ENCODE results near the gene DDX60.
"Not testable (repeated sequence)": the region's sequence is repeated elsewhere in the genome, so short reads cannot be mapped to it uniquely, and the experiment has no call there.

The DDX60 gene

DNA sequence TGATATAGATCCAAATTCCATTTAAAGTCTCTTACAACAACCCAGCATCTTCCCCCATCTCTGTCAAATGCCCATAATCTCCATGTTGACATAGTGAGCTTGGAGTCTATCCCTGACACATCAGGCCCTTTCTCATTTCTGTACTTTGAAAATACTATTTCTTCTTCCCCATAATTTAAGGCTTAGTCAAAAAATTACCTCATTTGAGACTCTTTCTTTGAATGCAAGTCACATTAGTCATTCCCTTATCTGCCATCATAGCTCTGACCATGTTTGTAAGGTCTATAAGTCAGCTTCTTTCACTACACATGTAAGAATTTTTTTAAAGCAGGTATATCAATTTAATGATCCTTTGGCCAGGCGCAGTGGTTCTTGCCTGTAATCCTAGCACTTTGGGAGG is 99.9 kb downstream of the DDX60 start:
- Mint-ChIP-seq H3K36me3 (ENCODE audit: low read depth) (peaks cover 33% of the 10 kb centered on the region), H3K4me1 (ENCODE audit: low read depth) (no peaks in the 10 kb centered on the region), H3K9me3 (peaks cover 8% of the 10 kb centered on the region), H3K27me3 (no peaks in the 10 kb centered on the region), H3K27ac (no peak overlapping the region), H3K4me3 (no peak overlapping the region)
- intact Hi-C loops (cut with micrococcal nuclease): no loop called here

GRCh38 chr4:168213511-168213910 is 105.0 kb downstream of the DDX60 start:
- H3K27me3 Mint-ChIP-seq; intact Hi-C loops (cut with micrococcal nuclease); H3K4me3 Mint-ChIP-seq; H3K9me3 Mint-ChIP-seq; H3K27ac Mint-ChIP-seq; H3K4me1 Mint-ChIP-seq (ENCODE audit: low read depth): not testable (repeated sequence)
- H3K36me3 Mint-ChIP-seq (ENCODE audit: low read depth): peaks cover 15% of the 10 kb centered on the region

GRCh38 chr4:168212656-168213055 is 105.9 kb downstream of the DDX60 start:
- H3K36me3 Mint-ChIP-seq (ENCODE audit: low read depth): peaks cover 6% of the 10 kb centered on the region
- no peaks in the 10 kb centered on the region for H3K4me1 Mint-ChIP-seq (ENCODE audit: low read depth)
- H3K9me3 Mint-ChIP-seq: peaks cover 8% of the 10 kb centered on the region
- intact Hi-C loops (cut with micrococcal nuclease): no loop called here
- no peaks in the 10 kb centered on the region for H3K27me3 Mint-ChIP-seq
- no peak overlapping the region for H3K27ac Mint-ChIP-seq
- no peak overlapping the region for H3K4me3 Mint-ChIP-seq

GRCh38 chr4:168208957-168209614 is 109.5 kb downstream of the DDX60 start:
- Mint-ChIP-seq H3K4me1 (ENCODE audit: low read depth) (no peaks in the 10 kb centered on the region), H3K27ac (no peak overlapping the region)

GRCh38 chr4:168203233-168203911 is 115.2 kb downstream of the DDX60 start:
- no peaks in the 10 kb centered on the region for H3K36me3 Mint-ChIP-seq (ENCODE audit: low read depth)
- H3K4me3 Mint-ChIP-seq: no peak overlapping the region
- H3K4me1 Mint-ChIP-seq (ENCODE audit: low read depth): no peaks in the 10 kb centered on the region
- no peaks in the 10 kb centered on the region for H3K27me3 Mint-ChIP-seq
- H3K9me3 Mint-ChIP-seq: peaks cover 41% of the 10 kb centered on the region
- no peak overlapping the region for H3K27ac Mint-ChIP-seq
- intact Hi-C loops (cut with micrococcal nuclease): no loop called here

More at GRCh38 chr4:168208957-168209614, 109.5 kb downstream of the DDX60 start:
- intact Hi-C loops (cut with micrococcal nuclease): no loop called here
- no peaks in the 10 kb centered on the region for H3K27me3 Mint-ChIP-seq
- H3K4me3 Mint-ChIP-seq: no peak overlapping the region
- H3K36me3 Mint-ChIP-seq (ENCODE audit: low read depth): no peaks in the 10 kb centered on the region
- peaks cover 22% of the 10 kb centered on the region for H3K9me3 Mint-ChIP-seq

GRCh38 chr4:168200685-168201084 is 117.9 kb downstream of the DDX60 start:
- H3K27me3 Mint-ChIP-seq: no peaks in the 10 kb centered on the region
- peaks cover 34% of the 10 kb centered on the region for H3K9me3 Mint-ChIP-seq
- H3K27ac Mint-ChIP-seq: no peak overlapping the region
- no peaks in the 10 kb centered on the region for H3K36me3 Mint-ChIP-seq (ENCODE audit: low read depth)
- no peaks in the 10 kb centered on the region for H3K4me1 Mint-ChIP-seq (ENCODE audit: low read depth)
- no peak overlapping the region for H3K4me3 Mint-ChIP-seq
- intact Hi-C loops (cut with micrococcal nuclease): no loop called here

- no peaks in the 10 kb centered on the region for H3K4me1 Mint-ChIP-seq (ENCODE audit: low read depth)
- H3K27me3 Mint-ChIP-seq: no peaks in the 10 kb centered on the region
- intact Hi-C loops (cut with micrococcal nuclease): no loop called here
- H3K36me3 Mint-ChIP-seq (ENCODE audit: low read depth): no peaks in the 10 kb centered on the region
- H3K27ac Mint-ChIP-seq: no peak overlapping the region
- H3K9me3 Mint-ChIP-seq: peaks cover 22% of the 10 kb centered on the region
- H3K4me3 Mint-ChIP-seq: no peak overlapping the region
These were observed 119.1 kb downstream of the DDX60 start for GRCh38 chr4:168199260-168199957.

DNA sequence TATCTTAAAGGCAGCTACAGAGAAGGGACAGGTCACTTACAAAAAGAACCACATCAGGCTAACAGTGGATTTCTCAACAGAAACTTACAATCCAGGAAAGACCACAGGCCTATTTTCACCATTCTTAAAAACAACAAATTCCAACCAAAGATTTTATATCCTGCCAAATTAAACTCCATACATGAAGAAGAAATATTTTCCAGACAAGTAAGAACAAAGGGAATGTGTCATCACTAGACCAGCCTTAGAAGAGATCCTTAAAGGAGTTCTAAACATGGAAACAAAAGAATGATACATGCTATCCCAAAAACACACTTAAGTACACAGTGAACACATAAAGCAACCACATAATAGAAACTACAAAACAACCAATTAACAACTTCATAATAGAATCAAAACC is 120.6 kb downstream of the DDX60 start:
- intact Hi-C loops (cut with micrococcal nuclease): no loop called here
- no peaks in the 10 kb centered on the region for H3K4me1 Mint-ChIP-seq (ENCODE audit: low read depth)
- H3K9me3 Mint-ChIP-seq: peaks cover 13% of the 10 kb centered on the region
- H3K27me3 Mint-ChIP-seq: no peaks in the 10 kb centered on the region
- H3K27ac Mint-ChIP-seq: no peak overlapping the region
- no peaks in the 10 kb centered on the region for H3K36me3 Mint-ChIP-seq (ENCODE audit: low read depth)
- no peak overlapping the region for H3K4me3 Mint-ChIP-seq

- intact Hi-C loops (cut with micrococcal nuclease): loop anchor here (10.0 kb wide), 3 partner anchors 206 to 736 kb away; no protein-coding TSS in a partner anchor
- peaks cover 8% of the 10 kb centered on the region for H3K9me3 Mint-ChIP-seq
- peaks cover 13% of the 10 kb centered on the region for H3K4me1 Mint-ChIP-seq (ENCODE audit: low read depth)
- H3K4me3 Mint-ChIP-seq: no peak overlapping the region
- H3K36me3 Mint-ChIP-seq (ENCODE audit: low read depth): no peaks in the 10 kb centered on the region
- H3K27ac Mint-ChIP-seq: no peak overlapping the region
- no peaks in the 10 kb centered on the region for H3K27me3 Mint-ChIP-seq
These were observed 129.8 kb downstream of the DDX60 start for GRCh38 chr4:168188754-168189153.

GRCh38 chr4:168183717-168184571 is 134.6 kb downstream of the DDX60 start:
- Mint-ChIP-seq H3K27ac (no peak overlapping the region), H3K4me1 (ENCODE audit: low read depth) (peaks cover 11% of the 10 kb centered on the region), H3K36me3 (ENCODE audit: low read depth) (no peaks in the 10 kb centered on the region), H3K4me3 (no peak overlapping the region), H3K27me3 (no peaks in the 10 kb centered on the region), H3K9me3 (no peaks in the 10 kb centered on the region)
- intact Hi-C loops (cut with micrococcal nuclease): loop anchor here (10.0 kb wide), 3 partner anchors 211 to 741 kb away; no protein-coding TSS in a partner anchor

DNA sequence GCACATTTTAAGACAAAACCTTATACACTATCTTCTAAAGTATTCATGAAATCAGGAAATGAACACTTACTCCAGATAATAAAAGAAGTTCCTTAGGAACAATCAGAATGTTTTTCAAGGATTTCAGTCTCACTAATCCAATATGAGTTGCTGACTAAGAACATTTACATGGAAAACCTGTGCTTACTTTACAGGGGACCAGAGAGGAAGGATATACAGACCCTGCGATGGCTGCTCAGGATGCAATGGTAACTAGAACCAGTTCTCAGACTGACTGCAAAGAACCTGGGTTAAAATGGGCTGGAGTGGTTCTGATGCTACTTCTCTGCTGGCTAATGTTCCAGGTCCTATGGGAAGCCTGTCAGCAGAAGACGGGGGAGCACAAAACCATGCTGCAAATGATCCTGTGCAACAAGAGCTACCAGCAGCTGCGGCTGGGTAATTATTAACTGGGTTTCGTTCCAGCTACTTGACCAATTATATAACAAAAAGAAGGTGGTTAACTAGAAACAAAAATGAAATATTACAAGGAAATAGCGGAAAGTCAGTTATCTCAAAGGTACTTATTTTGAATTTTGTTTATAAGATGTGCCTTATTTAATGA is 140.9 kb downstream of the DDX60 start:
- H3K27ac Mint-ChIP-seq: no peak overlapping the region
- H3K9me3 Mint-ChIP-seq: no peaks in the 10 kb centered on the region
- intact Hi-C loops (cut with micrococcal nuclease): no loop called here
- no peak overlapping the region for H3K4me3 Mint-ChIP-seq
- H3K36me3 Mint-ChIP-seq (ENCODE audit: low read depth): no peaks in the 10 kb centered on the region
- H3K27me3 Mint-ChIP-seq: no peaks in the 10 kb centered on the region
- peaks cover 9% of the 10 kb centered on the region for H3K4me1 Mint-ChIP-seq (ENCODE audit: low read depth)

DNA sequence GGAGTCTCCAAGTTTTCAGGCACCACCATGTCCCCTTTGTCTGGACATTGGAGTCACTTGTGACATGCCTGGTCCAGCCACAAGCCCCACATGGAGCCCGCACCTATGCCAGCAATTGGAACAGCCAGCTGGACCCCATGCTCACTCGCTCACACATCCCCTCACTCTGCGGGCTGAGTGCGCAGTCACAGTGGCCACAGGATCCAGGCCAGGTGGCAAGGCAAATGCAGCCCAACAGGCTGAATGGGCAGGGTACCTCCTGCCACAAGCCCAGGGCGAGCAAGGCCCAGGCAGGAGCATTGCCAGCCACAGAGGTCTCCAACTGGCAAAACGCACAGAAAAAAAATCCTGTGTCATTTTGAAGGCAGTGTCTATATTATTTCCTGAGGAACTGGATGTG is 144.2 kb downstream of the DDX60 start:
- intact Hi-C loops (cut with micrococcal nuclease): no loop called here
- H3K36me3 Mint-ChIP-seq (ENCODE audit: low read depth): no peaks in the 10 kb centered on the region
- no peak overlapping the region for H3K4me3 Mint-ChIP-seq
- H3K4me1 Mint-ChIP-seq (ENCODE audit: low read depth): peaks cover 9% of the 10 kb centered on the region
- H3K27me3 Mint-ChIP-seq: no peaks in the 10 kb centered on the region
- no peak overlapping the region for H3K27ac Mint-ChIP-seq
- H3K9me3 Mint-ChIP-seq: no peaks in the 10 kb centered on the region

- intact Hi-C loops (cut with micrococcal nuclease): no loop called here
- Mint-ChIP-seq H3K4me1 (ENCODE audit: low read depth) (no peaks in the 10 kb centered on the region), H3K36me3 (ENCODE audit: low read depth) (no peaks in the 10 kb centered on the region), H3K27me3 (no peaks in the 10 kb centered on the region), H3K9me3 (no peaks in the 10 kb centered on the region), H3K27ac (no peak overlapping the region), H3K4me3 (no peak overlapping the region)
These were observed 150.8 kb downstream of the DDX60 start for GRCh38 chr4:168167714-168168284.

All from dendritic cell treated with granulocyte-macrophage colony-stimulating factor and Interleukin-4, amounts not matched to agents 40 ng/mL and 50 ng/mL, for 4 days (primary cell).